NOMO-1 (cell line): ENCODE results near the gene TRIM39.
"Not testable (repeated sequence)": the region's sequence is repeated elsewhere in the genome, so short reads cannot be mapped to it uniquely, and the experiment has no call there.

ENCODE experiments used
- DNase-seq, 2 experiments: peaks; one replicate each; lab custom pipeline; 2025; ENCODE audit not compliant: unreplicated experiment in 2 of 2; lab: John Stamatoyannopoulos, UW

Gene TRIM39

GRCh38 chr6:30359276-30359675, 32.5 kb downstream of the TRIM39 start:
- DNase-seq = no peak

- DNase-seq = no peak
Measured at GRCh38 chr6:30360139-30360538, 33.4 kb downstream of the TRIM39 start.

- no peak for DNase-seq
Measured at GRCh38 chr6:30361661-30362060, 34.9 kb downstream of the TRIM39 start.

DNA sequence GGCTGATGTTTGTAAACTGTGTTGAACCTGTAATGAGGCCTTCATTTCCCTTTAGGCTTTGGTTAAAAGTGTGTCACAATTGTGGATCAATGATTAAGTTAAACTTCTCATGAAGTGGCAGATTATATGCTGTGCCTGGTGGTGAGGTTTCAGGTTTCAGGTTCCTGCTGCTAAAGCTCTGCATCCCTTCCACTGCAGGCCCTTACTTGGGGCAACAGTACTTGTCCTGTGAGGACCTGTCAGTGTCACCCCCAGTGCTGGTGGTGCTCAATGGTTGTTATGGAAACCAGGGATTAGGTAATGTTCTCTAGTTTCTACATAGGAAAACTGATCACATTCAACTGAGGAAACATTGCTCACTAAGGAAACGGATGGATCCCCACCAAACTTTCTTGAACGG, 36.7 kb downstream of the TRIM39 start:
- no peak for DNase-seq

GRCh38 chr6:30364591-30364990, 37.9 kb downstream of the TRIM39 start:
- DNase-seq = no peak

GRCh38 chr6:30369280-30369679, 42.6 kb downstream of the TRIM39 start:
- not testable (repeated sequence) for DNase-seq

- no peak for DNase-seq
Measured at GRCh38 chr6:30378290-30378937, 51.7 kb downstream of the TRIM39 start.

DNA sequence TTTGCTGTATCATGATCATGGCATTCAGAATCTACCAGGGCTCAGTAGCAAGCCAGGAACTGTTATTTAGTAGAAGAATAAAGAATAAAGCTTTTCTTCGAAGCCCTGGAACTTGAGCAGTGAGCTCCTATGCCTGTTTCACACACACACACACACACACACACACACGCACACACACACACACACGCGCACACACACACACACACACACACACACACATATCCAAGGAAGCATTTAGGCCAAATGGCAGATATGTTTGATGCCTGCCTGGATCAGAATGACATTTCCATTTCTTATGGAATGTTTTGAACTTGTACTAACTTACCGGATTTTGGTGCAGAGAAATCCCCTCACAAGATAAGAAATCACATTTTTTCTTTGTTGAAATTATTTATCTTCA, 53.7 kb downstream of the TRIM39 start:
- DNase-seq = no peak

- DNase-seq = no peak
Measured at GRCh38 chr6:30386166-30386565, 59.4 kb downstream of the TRIM39 start.

- no peak for DNase-seq
Measured at GRCh38 chr6:30391240-30391639, 64.5 kb downstream of the TRIM39 start.
